Stimulated activated naive B cell treated with anti-CD40 and anti-IgM and Interleukin-4, amounts not matched to agents 10 μg/mL and 1 μg/mL and 100 μg/mL, for 72 hours (primary cell): Measurements from ENCODE around the gene SYT3.

ENCODE experiments used
- ATAC-seq, 2 donors: fragments of 150-1000 bp; cut with Tn5 transposase; replicated peaks; 2 replicates each; pipeline ENCODE4 v1.10.0; 2021; ENCODE audit warnings: moderate library complexity in 1 of 2
- DNase-seq: peaks from one replicate; pipeline ENCODE4 v3.0.0; 2021
- H3K27ac Mint-ChIP-seq: one replicate; pipeline ENCODE4 v1.8.0; 2022; ENCODE audit warnings: mild to moderate bottlenecking, mixed read lengths
- H3K27me3 Mint-ChIP-seq, 2 donors: one replicate each; pipeline ENCODE4 v1.8.0; 2022; ENCODE audit warnings: mixed read lengths in 2 of 2
- H3K36me3 Mint-ChIP-seq, 2 donors: one replicate each; pipeline ENCODE4 v1.8.0; 2022; ENCODE audit warnings: mixed read lengths in 2 of 2, mild to moderate bottlenecking in 1 of 2
- H3K4me1 Mint-ChIP-seq, 2 donors: one replicate each; pipeline ENCODE4 v1.8.0; 2022; ENCODE audit warnings: mixed read lengths in 2 of 2, mild to moderate bottlenecking in 1 of 2
- H3K4me3 Mint-ChIP-seq, 2 donors: one replicate each; pipeline ENCODE4 v1.8.0; 2022; ENCODE audit warnings: mild to moderate bottlenecking in 2 of 2, mixed read lengths in 2 of 2, moderate library complexity in 1 of 2
- H3K9me3 Mint-ChIP-seq, 2 donors: one replicate each; pipeline ENCODE4 v1.8.0; 2022; ENCODE audit warnings: mixed read lengths in 2 of 2, mild to moderate bottlenecking in 1 of 2

The SYT3 gene

DNA sequence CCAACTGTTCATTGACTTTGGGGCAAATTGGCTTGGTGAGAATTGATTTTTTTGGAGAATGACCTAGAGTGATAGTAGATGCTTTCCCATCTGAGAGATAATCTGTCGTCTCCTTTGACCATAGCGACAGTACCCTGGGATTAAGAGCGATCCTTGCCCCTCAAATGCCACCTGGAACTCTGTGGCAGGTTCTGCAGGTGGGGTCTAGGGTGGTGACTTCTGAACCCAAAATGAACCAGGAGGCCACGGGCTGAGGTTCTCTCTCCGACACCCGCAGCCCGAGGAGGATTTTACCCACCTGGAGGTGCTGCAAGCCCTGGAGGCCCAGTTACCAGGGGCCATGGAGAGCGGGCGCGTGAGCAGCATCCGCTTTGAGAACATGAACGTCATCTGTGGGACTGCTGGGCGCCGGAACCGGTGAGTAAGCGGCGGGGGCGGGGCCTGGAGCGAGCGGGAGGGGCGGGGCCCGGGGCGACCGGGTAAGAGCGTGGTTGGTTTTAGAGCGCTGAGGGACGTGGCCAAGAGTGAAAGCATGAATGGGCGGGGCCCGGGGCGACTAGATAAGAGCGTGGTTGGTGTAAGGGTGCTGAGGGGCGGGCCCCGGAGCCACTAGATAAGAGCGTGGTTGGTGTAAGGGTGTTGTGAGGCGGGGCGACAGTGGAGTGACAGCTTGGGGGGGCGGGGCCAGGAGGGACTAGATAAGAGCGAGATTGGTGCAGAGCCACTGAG is 18.2 kb upstream of the SYT3 start:
- Mint-ChIP-seq H3K4me1 (peaks cover 7 to 12% of the 10 kb centered on the region in 2 donors), H3K4me3 (peak overlapping the region; percentile 87 to 92), H3K27ac (peak overlapping the region; percentile 94), H3K9me3 (peaks cover 10 to 24% of the 10 kb centered on the region in 2 donors), H3K27me3 (peaks cover 63 to 88% of the 10 kb centered on the region in 2 donors), H3K36me3 (peaks cover 8 to 13% of the 10 kb centered on the region in 2 donors)
- DNase-seq (peak; percentile 92), ATAC-seq (peak; percentile 92 to 93)

DNA sequence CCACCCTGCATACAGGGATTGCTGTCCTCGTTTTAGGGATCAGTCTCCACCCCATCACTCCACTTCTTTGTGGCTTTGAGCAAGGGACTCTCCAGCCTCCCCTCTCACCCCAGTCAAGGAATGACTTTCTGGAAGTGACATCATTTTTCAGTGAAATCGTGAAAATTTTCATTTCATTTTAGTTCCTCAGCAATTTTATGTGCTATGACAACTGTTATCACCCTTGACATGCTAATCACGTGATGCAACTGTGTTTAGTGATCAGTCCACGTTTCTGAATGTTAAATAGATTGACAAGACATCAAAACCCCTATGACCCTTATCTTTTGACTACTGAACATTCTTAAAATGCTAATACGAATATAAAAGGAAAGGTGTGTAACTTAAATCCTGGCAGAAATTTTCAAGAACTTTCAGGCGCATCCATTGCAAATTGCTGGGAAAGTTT is 17.6 kb upstream of the SYT3 start:
- peak overlapping the region; percentile 94 for H3K27ac Mint-ChIP-seq
- peaks cover 10 to 24% of the 10 kb centered on the region in 2 donors for H3K9me3 Mint-ChIP-seq
- ATAC-seq (no peak), DNase-seq (no peak)
- peaks cover 8 to 13% of the 10 kb centered on the region in 2 donors for H3K36me3 Mint-ChIP-seq
- peaks cover 63 to 87% of the 10 kb centered on the region in 2 donors for H3K27me3 Mint-ChIP-seq
- H3K4me1 Mint-ChIP-seq, result peaks cover 7 to 12% of the 10 kb centered on the region in 2 donors
- H3K4me3 Mint-ChIP-seq, result peak overlapping the region; percentile 87 to 92

DNA sequence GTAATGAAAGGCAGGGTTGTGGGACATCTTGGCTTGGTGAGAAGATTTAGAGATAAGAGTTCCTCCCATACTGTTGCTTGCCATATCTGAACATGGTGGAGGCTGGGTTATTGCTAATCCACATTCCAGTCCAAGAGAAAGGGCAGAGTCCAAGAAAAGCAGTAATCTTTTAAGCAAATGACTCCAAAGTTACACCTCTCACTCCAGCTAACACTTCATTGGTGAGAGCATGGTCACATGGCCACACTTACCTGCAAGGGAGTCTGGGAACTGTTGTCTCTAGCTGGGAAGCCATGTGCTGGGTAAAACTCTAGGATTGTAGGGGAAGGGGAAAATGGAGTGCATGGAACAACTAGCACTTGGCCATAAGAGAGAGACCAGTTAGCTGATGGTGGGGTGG is 15.2 kb upstream of the SYT3 start:
- no peak for DNase-seq
- H3K4me3 Mint-ChIP-seq, result no peak overlapping the region
- peaks cover 11 to 26% of the 10 kb centered on the region in 2 donors for H3K9me3 Mint-ChIP-seq
- H3K27me3 Mint-ChIP-seq, result peaks cover 54 to 78% of the 10 kb centered on the region in 2 donors
- H3K27ac Mint-ChIP-seq, result no peak overlapping the region
- peaks cover 7 to 12% of the 10 kb centered on the region in 2 donors for H3K4me1 Mint-ChIP-seq
- peaks cover 6 to 13% of the 10 kb centered on the region in 2 donors for H3K36me3 Mint-ChIP-seq
- ATAC-seq, result no peak

DNA sequence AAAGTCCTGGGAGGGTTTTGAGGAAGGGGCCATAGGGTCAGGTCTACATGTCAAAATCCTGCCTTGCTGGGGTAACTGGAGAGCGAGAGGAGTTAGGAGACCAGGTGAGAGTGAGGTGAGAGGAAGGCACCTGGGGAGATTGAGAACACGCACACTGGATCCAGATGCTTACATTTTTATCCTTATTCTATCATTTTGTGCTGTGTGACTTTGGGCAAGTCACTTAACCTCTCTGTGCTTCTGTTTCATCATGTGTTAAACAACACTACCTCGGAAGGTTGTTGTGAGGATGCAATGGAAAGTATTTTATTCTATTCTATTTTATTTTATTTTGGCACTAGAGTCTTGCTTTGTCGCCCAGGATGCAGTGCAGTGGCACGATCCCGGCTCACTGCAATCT is 13.0 kb upstream of the SYT3 start:
- H3K27me3 Mint-ChIP-seq, result peaks cover 56 to 80% of the 10 kb centered on the region in 2 donors
- no peak overlapping the region for H3K4me3 Mint-ChIP-seq
- ATAC-seq, result no peak
- H3K9me3 Mint-ChIP-seq, result peaks cover 13 to 24% of the 10 kb centered on the region in 2 donors
- no peak overlapping the region for H3K27ac Mint-ChIP-seq
- peaks cover 3 to 8% of the 10 kb centered on the region in 2 donors for H3K4me1 Mint-ChIP-seq
- peaks cover 2 to 9% of the 10 kb centered on the region in 2 donors for H3K36me3 Mint-ChIP-seq
- no peak for DNase-seq

GRCh38 chr19:50651174-50651573 is 11.5 kb upstream of the SYT3 start:
- Mint-ChIP-seq H3K36me3 (peaks cover 2 to 9% of the 10 kb centered on the region in 2 donors), H3K27me3 (peaks cover 56 to 72% of the 10 kb centered on the region in 2 donors), H3K4me3 (no peak overlapping the region), H3K27ac (no peak overlapping the region), H3K9me3 (peaks cover 13 to 22% of the 10 kb centered on the region in 2 donors), H3K4me1 (peaks cover 0 to 7% of the 10 kb centered on the region in 2 donors)
- ATAC-seq, result no peak
- DNase-seq, result no peak

DNA sequence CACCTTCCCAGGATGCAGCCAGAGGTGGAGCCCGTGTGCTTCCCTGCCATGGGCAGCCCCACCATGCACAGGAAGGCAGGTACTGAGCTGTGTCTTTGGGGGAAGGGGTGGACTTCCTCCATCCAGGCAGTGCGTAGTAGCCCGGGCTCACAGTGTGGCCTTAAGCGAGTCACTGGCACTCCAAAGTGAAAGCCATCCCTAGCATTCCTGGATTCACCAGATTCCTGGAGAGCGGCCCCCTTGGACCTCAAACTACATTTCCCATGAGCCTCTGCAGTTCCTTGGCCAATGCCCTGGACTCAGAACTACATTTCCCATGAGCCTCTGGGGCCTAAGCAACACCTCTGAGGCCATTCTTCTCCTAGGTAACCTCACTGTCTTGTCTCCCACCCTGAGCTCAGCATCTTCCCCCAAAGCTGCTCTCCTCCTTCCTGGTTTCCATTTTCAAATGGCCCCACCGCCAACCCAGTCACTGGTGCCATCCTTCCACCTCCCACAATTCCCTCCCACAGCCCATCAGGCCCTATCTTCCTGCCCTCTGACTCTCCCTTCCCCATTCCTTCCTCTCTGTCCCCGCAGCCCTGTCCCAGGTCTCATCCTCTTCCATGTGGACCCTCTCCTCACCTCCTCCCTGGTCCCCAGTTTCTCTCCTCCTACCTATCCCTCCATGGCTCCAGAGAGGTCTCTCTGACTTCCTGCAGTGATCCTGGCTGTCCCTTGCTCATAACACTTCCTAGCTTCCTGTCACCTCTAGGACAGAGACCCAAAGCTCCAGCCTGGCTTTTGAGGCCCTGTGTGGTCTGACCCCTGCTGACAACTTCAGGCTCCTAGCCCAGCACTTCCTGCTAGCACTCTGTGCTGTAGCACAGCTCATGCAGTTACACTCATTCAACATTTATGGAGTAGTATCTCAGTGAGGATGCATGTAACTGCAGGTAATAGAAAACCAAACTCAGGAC is 10.0 kb upstream of the SYT3 start, which contains the start of gene C19orf81:
Gene C19orf81, plus strand, starts transcription at position 13 of the 959 bp plus-strand sequence. Its CDS starts 0 bp downstream, at position 13.
- no peak within 1 kb of the TSS for H3K27ac Mint-ChIP-seq
- peaks cover 6 to 8% of the 10 kb centered on the region in 2 donors for H3K9me3 Mint-ChIP-seq

DNA sequence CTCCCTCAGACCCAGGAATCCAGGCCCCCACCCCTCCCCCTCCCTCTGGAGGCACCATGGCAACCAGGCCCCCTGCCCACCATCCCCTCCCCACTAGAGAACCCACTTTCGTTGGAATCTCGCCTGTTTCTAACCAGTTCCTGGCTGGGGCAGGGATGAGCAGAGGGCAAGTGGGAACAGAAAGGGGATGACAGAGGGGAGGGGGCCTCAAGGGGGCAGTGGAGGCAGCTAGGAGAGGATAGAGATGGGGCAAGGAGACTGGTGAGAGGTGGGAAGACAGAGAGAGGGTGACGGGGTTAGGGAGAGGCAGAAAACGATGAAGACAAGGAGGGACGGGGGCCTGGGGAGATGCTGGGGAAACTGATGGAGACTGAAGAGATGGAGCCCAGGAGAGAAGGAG is 9.0 kb upstream of the SYT3 start:
- H3K4me1 Mint-ChIP-seq, result peaks cover 0 to 7% of the 10 kb centered on the region in 2 donors

More for the DNA sequence above, 10.0 kb upstream of the SYT3 start, which contains the start of gene C19orf81:
- Mint-ChIP-seq H3K27me3 (peaks cover 47 to 58% of the 10 kb centered on the region in 2 donors), H3K36me3 (peaks cover 2 to 3% of the 10 kb centered on the region in 2 donors), H3K4me1 (peaks cover 0 to 7% of the 10 kb centered on the region in 2 donors), H3K4me3 (no peak within 1 kb of the TSS)
- DNase-seq (no peak), ATAC-seq (peak; percentile 29 to 61)

DNA sequence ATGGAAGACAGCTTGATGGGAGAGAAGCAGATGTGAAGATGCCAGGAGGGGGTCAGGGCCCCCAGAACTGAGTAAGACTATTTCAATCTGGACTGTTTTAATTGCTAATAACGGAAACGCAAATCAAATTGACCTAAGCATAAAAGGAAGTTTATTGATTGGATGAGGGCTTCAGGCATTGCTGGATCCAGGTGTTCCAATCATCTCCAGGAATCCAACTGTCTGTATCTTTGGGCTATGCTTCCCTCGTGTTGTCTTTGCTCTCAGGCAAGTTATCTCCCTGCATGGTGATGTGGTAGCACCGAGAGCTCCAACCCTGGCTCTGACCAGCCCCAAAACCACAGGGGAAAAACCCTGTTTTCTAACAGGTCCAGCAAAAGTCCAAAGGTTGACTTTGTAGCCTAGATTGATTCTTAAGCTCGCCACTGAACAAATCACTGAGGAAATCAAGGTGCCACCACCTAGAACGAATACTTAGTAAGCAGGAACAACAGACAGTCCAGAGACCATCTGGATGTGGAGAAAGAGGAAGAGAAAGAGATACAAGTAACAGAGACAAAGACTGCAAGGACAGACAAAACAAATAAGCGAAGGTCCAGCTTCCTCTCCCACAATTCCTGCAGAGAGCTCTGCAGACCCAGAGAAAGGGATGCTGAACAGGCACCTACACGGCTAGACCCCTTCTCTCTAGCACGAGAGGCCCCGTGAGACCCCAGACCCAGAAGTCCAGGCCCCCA is 8.4 kb upstream of the SYT3 start:
- H3K27ac Mint-ChIP-seq, result no peak overlapping the region
- no peak overlapping the region for H3K4me3 Mint-ChIP-seq
- DNase-seq (no peak), ATAC-seq (peak in 1 of 2 donors; percentile 48)
- peaks cover 0 to 7% of the 10 kb centered on the region in 2 donors for H3K4me1 Mint-ChIP-seq
- no peaks in the 10 kb centered on the region for H3K36me3 Mint-ChIP-seq
- peaks cover 30 to 41% of the 10 kb centered on the region in 2 donors for H3K27me3 Mint-ChIP-seq
- peaks cover 4 to 5% of the 10 kb centered on the region in 2 donors for H3K9me3 Mint-ChIP-seq

More for the DNA sequence above, 9.0 kb upstream of the SYT3 start:
- no peak overlapping the region for H3K4me3 Mint-ChIP-seq
- H3K27ac Mint-ChIP-seq, result no peak overlapping the region
- H3K36me3 Mint-ChIP-seq, result peaks cover 0 to 2% of the 10 kb centered on the region in 2 donors
- DNase-seq (no peak), ATAC-seq (no peak)
- H3K27me3 Mint-ChIP-seq, result peaks cover 36 to 47% of the 10 kb centered on the region in 2 donors
- peaks cover 4 to 5% of the 10 kb centered on the region in 2 donors for H3K9me3 Mint-ChIP-seq

DNA sequence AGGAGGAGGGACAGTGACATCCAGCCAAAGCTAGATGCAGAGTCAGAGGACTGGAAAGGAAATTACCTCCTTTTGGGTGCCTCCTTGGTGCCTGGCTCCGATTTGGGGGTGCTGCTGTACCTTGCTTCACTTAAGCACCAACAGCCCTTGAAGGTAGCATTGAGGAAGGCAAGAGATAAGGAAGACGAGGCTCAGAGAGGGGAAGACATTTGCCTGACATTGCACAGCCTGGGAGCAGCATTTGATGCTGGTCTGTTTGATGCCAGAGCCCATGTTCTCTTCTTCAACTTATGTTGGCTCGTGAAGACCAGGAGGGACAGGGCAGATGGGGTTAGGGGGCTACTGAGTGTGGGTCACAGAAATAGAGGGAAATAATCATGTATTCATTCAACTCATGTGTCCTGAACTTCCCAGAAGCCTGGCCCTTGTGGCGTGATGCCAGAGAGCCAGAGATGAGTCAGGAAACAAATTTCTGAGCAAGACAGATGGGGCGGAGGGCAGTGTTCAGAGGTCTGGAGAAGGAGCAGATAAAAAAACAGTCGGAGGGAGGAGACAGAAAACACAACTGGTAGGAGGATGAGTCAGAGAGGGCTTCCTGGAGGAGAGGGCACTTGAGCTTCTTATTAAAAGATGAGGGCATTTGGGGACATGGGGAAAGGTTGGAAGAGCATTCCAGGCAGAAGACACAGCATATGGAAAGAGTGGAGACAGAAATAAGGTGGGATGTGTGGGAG is 6.6 kb upstream of the SYT3 start:
- DNase-seq (no peak), ATAC-seq (no peak)
- Mint-ChIP-seq H3K27me3 (peaks cover 25 to 33% of the 10 kb centered on the region in 2 donors), H3K4me1 (peaks cover 0 to 7% of the 10 kb centered on the region in 2 donors), H3K4me3 (no peak overlapping the region), H3K9me3 (peaks cover 4 to 5% of the 10 kb centered on the region in 2 donors), H3K27ac (no peak overlapping the region), H3K36me3 (no peaks in the 10 kb centered on the region)

DNA sequence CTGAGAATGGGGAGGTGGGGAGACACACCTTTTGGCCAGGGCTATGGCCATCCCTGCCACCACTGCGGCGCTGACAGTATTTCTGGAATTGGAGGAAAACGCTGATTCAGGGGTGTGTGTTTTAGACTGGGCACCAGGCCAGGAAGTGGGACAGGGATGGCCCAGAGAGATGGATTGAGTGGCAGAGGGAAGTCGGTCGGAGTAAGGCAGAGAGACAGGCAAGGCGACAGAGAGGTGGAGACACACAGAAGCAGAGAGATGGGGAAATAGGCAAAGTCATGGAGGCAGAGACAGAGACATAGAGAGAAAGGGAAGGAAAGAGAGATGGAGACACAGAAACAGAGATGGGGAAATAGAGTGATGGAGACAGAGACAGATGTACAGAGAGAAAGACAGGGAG is 5.4 kb upstream of the SYT3 start:
- DNase-seq (no peak), ATAC-seq (no peak)
- H3K27ac Mint-ChIP-seq, result no peak overlapping the region
- peaks cover 21 to 28% of the 10 kb centered on the region in 2 donors for H3K27me3 Mint-ChIP-seq
- peaks cover 4 to 5% of the 10 kb centered on the region in 2 donors for H3K9me3 Mint-ChIP-seq
- peaks cover 0 to 7% of the 10 kb centered on the region in 2 donors for H3K4me1 Mint-ChIP-seq
- no peak overlapping the region for H3K4me3 Mint-ChIP-seq
- H3K36me3 Mint-ChIP-seq, result no peaks in the 10 kb centered on the region

DNA sequence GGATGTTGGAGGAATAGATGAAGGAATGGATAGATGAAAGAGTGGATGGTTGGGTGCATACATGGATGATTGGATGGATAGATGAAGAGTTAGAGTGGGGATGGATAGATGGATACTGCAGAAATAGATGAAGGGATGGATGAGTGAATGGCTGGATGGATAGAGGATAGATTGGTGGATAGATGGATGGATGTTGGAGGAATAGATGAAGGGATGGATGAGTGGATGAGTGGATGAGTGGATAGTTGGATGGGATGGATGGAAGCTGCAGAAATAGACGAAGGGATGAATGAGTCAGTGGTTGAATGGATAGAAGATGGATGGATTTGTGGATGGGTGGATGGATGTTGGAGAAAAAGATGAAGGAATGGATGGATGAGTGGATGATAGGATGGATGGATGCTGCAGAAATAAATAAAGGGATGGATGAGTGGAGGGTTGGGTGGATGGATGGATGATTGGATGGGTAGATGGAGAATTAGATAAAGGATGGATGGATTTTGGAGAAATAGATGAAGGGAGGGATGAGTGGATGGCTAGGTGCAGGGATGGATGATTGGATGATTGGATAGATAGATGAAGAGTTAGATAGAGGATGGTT is 4.7 kb upstream of the SYT3 start:
- DNase-seq (no peak), ATAC-seq (no peak)
- Mint-ChIP-seq H3K27ac (no peak overlapping the region), H3K4me1 (peaks cover under 1 to 2% of the 10 kb centered on the region in 2 donors), H3K4me3 (no peak overlapping the region), H3K36me3 (no peaks in the 10 kb centered on the region), H3K27me3 (peaks cover 15 to 23% of the 10 kb centered on the region in 2 donors), H3K9me3 (no peaks in the 10 kb centered on the region)

DNA sequence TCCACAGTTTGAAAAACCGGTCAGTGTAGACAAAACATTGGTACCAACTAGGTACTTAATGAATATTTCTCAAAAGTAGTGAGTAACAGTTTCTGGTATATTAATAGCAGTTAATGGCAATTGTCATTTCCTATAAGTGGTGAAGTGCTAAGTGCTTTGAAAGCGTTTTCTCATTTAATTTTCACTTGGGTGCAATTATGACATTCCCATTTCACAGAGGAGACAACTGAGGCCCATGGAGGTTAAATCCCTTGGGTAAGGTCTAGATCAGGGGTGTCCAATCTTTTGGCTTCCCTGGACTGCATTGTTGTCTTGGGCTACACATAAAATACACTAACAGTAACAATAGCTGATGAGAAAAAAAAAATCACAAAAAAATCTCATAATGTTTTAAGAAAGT is 687 bp upstream of the SYT3 start:
- Mint-ChIP-seq H3K4me3 (no peak overlapping the region), H3K4me1 (peaks cover 6 to 14% of the 10 kb centered on the region in 2 donors), H3K36me3 (peaks cover 0 to 3% of the 10 kb centered on the region in 2 donors), H3K9me3 (peaks cover 1 to 4% of the 10 kb centered on the region in 2 donors), H3K27me3 (peaks cover 30 to 45% of the 10 kb centered on the region in 2 donors), H3K27ac (no peak overlapping the region)
- no peak for ATAC-seq
- DNase-seq, result no peak
